Gastroesophageal sphincter (tissue), 3 donors: ENCODE results near the gene CELA2B.

ENCODE experiments used
- CTCF ChIP-seq, 4 experiments: fragments of 200-600 bp in 2 of 4; fragments of 450-650 bp in 2 of 4; sonication (generic) in 1 of 4; IDR thresholded peaks; one replicate each; pipeline ENCODE4 v1.5.1; 2017 to 2019; ENCODE audit warnings: antibody characterized with exemption in 4 of 4, mild to moderate bottlenecking in 2 of 4, moderate library complexity in 2 of 4
- POLR2A ChIP-seq, 2 donors: fragments of 450-650 bp; IDR thresholded peaks; one replicate each; pipeline ENCODE4 v1.6.1; 2017; ENCODE audit warnings: antibody characterized with exemption in 2 of 2, mild to moderate bottlenecking in 2 of 2, moderate library complexity in 1 of 2
- POLR2AphosphoS5 ChIP-seq: sonication (generic); formaldehyde crosslinking; IDR thresholded peaks from one replicate; pipeline ENCODE4 v1.6.1; 2017; ENCODE audit warnings: antibody characterized with exemption

GRCh38 chr1:15445390-15446122 lies 30.3 kb upstream of the CELA2B start:
- TF ChIP-seq CTCF (IDR thresholded peaks at IDR 0.05) (no peak), POLR2AphosphoS5 (no peak), POLR2A (IDR thresholded peaks at IDR 0.05) (no peak)
